ENCODE results near the gene SOS2.

- TF ChIP-seq CTCF (IDR thresholded peaks at IDR 0.05) (no peak), POLR2A (IDR thresholded peaks at IDR 0.05) (no peak)
Observed at GRCh38 chr14:50270932-50271331, 39.6 kb upstream of the SOS2 start.
